Gastrocnemius medialis (tissue), 4 donors: ENCODE results near the gene PLB1.

Experiments used
- POLR2A ChIP-seq, 2 donors: fragments of 450-650 bp; IDR thresholded peaks; one replicate each; pipeline ENCODE4 v1.6.1; 2017; ENCODE audit warnings: antibody characterized with exemption in 2 of 2, mild to moderate bottlenecking in 2 of 2, moderate library complexity in 2 of 2
- TF ChIP-seq, protein P1 (sequence below), 5 experiments: fragments of 450-650 bp in 3 of 5; fragments of 200-600 bp in 2 of 5; sonication (generic) in 2 of 5; IDR thresholded peaks in 4 of 5; conservative IDR thresholded peaks in 1 of 5; 1 replicate in 4 of 5; 2 replicates in 1 of 5; pipeline ENCODE4 v1.5.1; 2016 to 2019; ENCODE audit warnings: antibody characterized with exemption in 5 of 5, mild to moderate bottlenecking in 3 of 5, moderate library complexity in 3 of 5

- no peak for TF ChIP-seq POLR2A (IDR thresholded peaks at IDR 0.05)
- TF ChIP-seq, protein P1, sequence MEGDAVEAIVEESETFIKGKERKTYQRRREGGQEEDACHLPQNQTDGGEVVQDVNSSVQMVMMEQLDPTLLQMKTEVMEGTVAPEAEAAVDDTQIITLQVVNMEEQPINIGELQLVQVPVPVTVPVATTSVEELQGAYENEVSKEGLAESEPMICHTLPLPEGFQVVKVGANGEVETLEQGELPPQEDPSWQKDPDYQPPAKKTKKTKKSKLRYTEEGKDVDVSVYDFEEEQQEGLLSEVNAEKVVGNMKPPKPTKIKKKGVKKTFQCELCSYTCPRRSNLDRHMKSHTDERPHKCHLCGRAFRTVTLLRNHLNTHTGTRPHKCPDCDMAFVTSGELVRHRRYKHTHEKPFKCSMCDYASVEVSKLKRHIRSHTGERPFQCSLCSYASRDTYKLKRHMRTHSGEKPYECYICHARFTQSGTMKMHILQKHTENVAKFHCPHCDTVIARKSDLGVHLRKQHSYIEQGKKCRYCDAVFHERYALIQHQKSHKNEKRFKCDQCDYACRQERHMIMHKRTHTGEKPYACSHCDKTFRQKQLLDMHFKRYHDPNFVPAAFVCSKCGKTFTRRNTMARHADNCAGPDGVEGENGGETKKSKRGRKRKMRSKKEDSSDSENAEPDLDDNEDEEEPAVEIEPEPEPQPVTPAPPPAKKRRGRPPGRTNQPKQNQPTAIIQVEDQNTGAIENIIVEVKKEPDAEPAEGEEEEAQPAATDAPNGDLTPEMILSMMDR (IDR thresholded peaks at IDR 0.05 in 4 of 5, conservative IDR thresholded peaks at IDR 0.05 in 1 of 5), result no peak
Measured at GRCh38 chr2:28558918-28559317, 63.1 kb downstream of the PLB1 start.
